EH (cell line): ENCODE results near the gene SETD1B.

ENCODE experiments used
- DNase-seq: peaks from one replicate; pipeline ENCODE4 v3.0.0-alpha.2; 2015; ENCODE audit warnings: low read depth

The SETD1B gene

GRCh38 chr12:121795034-121795968 lies 8.5 kb upstream of the SETD1B start:
- peak; percentile 83 for DNase-seq

GRCh38 chr12:121796855-121797751 lies 6.7 kb upstream of the SETD1B start:
- peak; percentile 94 for DNase-seq

GRCh38 chr12:121797937-121798786 lies 5.6 kb upstream of the SETD1B start:
- peak; percentile 53 for DNase-seq

- no peak for DNase-seq
Observed at GRCh38 chr12:121798787-121799155, 5.0 kb upstream of the SETD1B start.

- DNase-seq = peak; percentile 93
Observed at GRCh38 chr12:121799156-121799841, 4.5 kb upstream of the SETD1B start.

GRCh38 chr12:121799842-121800693 lies 3.7 kb upstream of the SETD1B start:
- peak; percentile 95 for DNase-seq

- peak; percentile 91 for DNase-seq
Observed at GRCh38 chr12:121800694-121801594, 2.9 kb upstream of the SETD1B start.

GRCh38 chr12:121801595-121802484 lies 2.0 kb upstream of the SETD1B start:
- DNase-seq = peak; percentile 55

GRCh38 chr12:121802485-121802842 lies 1.3 kb upstream of the SETD1B start:
- no peak for DNase-seq

GRCh38 chr12:121802843-121803698 lies 738 bp upstream of the SETD1B start:
- peak; percentile 96 for DNase-seq

- DNase-seq = peak; percentile 41
Observed at GRCh38 chr12:121804417-121805111, 755 bp downstream of the SETD1B start.

GRCh38 chr12:121805171-121806008 lies 1.6 kb downstream of the SETD1B start:
- DNase-seq = peak; percentile 39

- no peak for DNase-seq
Observed at GRCh38 chr12:121806009-121806545, 2.3 kb downstream of the SETD1B start.

GRCh38 chr12:121806546-121807423 lies 3.0 kb downstream of the SETD1B start:
- peak; percentile 57 for DNase-seq
